HS-5 (cell line): Measurements from ENCODE around the gene RALGAPA2.
"Not testable (repeated sequence)": the region's sequence is repeated elsewhere in the genome, so short reads cannot be mapped to it uniquely, and the experiment has no call there.

Source experiments
- DNase-seq: peaks from one replicate; pipeline ENCODE4 v3.0.0-alpha.2; 2012; ENCODE audit warnings: low read depth

The RALGAPA2 gene

GRCh38 chr20:20367575-20368417 is 344.6 kb downstream of the RALGAPA2 start, which contains the start of gene INSM1:
INSM1 (plus strand) TSS chr20:20368104; CDS start chr20:20368268, 164 bp downstream.
- DNase-seq: no peak

GRCh38 chr20:20366876-20367574 is 345.4 kb downstream of the RALGAPA2 start:
- DNase-seq: no peak

- no peak for DNase-seq
Observed at GRCh38 chr20:20366551-20366875, 345.9 kb downstream of the RALGAPA2 start.

GRCh38 chr20:20365480-20366161 is 346.8 kb downstream of the RALGAPA2 start:
- DNase-seq: no peak

- DNase-seq: no peak
Observed at GRCh38 chr20:20364593-20365479, 347.6 kb downstream of the RALGAPA2 start.

- DNase-seq: no peak
Observed at GRCh38 chr20:20363799-20364592, 348.4 kb downstream of the RALGAPA2 start.

- DNase-seq: no peak
Observed at GRCh38 chr20:20363434-20363798, 349.0 kb downstream of the RALGAPA2 start.

GRCh38 chr20:20362774-20363433 is 349.5 kb downstream of the RALGAPA2 start:
- DNase-seq: no peak

GRCh38 chr20:20360464-20360863 is 352.0 kb downstream of the RALGAPA2 start:
- DNase-seq: peak; percentile 28

GRCh38 chr20:20359628-20360027 is 352.8 kb downstream of the RALGAPA2 start:
- DNase-seq: no peak

GRCh38 chr20:20358801-20359200 is 353.6 kb downstream of the RALGAPA2 start:
- no peak for DNase-seq

GRCh38 chr20:20355503-20355902 is 356.9 kb downstream of the RALGAPA2 start:
- DNase-seq: not testable (repeated sequence)

- no peak for DNase-seq
Observed at GRCh38 chr20:20353576-20353975, 358.9 kb downstream of the RALGAPA2 start.

- no peak for DNase-seq
Observed at GRCh38 chr20:20344476-20344875, 368.0 kb downstream of the RALGAPA2 start.

GRCh38 chr20:20343932-20344331 is 368.5 kb downstream of the RALGAPA2 start:
- DNase-seq: no peak
